ENCODE results near the gene SUOX.
"Not testable (repeated sequence)": the region's sequence is repeated elsewhere in the genome, so short reads cannot be mapped to it uniquely, and the experiment has no call there.

SUOX gene

GRCh38 chr12:55996715-55997534, at the start of gene SUOX:
SUOX (plus strand) TSS chr12:55997276; CDS start chr12:56002222, 4,946 bp downstream.
- DNase-seq (ENCODE audit: low spot score): peak; percentile 99

- DNase-seq (ENCODE audit: low spot score): no peak
Observed at GRCh38 chr12:55955344-55955743, 41.7 kb upstream of the SUOX start.

GRCh38 chr12:55955800-55956508, 41.1 kb upstream of the SUOX start:
- DNase-seq (ENCODE audit: low spot score): peak; percentile 32

GRCh38 chr12:55957106-55957859, 39.8 kb upstream of the SUOX start:
- DNase-seq (ENCODE audit: low spot score): no peak

- DNase-seq (ENCODE audit: low spot score): no peak
Observed at GRCh38 chr12:55963760-55964159, 33.3 kb upstream of the SUOX start.

- no peak for DNase-seq (ENCODE audit: low spot score)
Observed at GRCh38 chr12:55965240-55965639, 31.8 kb upstream of the SUOX start.

GRCh38 chr12:55965941-55966407, 31.1 kb upstream of the SUOX start, which contains the start of gene PMEL:
PMEL (minus strand) TSS chr12:55966042; CDS start chr12:55966011, 31 bp downstream.
- DNase-seq (ENCODE audit: low spot score): peak; percentile 22

GRCh38 chr12:55966408-55967281, 30.4 kb upstream of the SUOX start, which contains the start of gene CDK2:
CDK2 (plus strand) TSS chr12:55966830; CDS start chr12:55967009, 179 bp downstream.
- DNase-seq (ENCODE audit: low spot score): peak; percentile 88

GRCh38 chr12:55969356-55969755, 27.7 kb upstream of the SUOX start:
- DNase-seq (ENCODE audit: low spot score): no peak

GRCh38 chr12:55970775-55971174, 26.3 kb upstream of the SUOX start:
- no peak for DNase-seq (ENCODE audit: low spot score)

GRCh38 chr12:55972042-55972441, 25.0 kb upstream of the SUOX start:
- DNase-seq (ENCODE audit: low spot score): no peak

- DNase-seq (ENCODE audit: low spot score): no peak
Observed at GRCh38 chr12:55972456-55972855, 24.6 kb upstream of the SUOX start.

- no peak for DNase-seq (ENCODE audit: low spot score)
Observed at GRCh38 chr12:55972911-55973598, 24.0 kb upstream of the SUOX start.

GRCh38 chr12:55973599-55974307, 23.3 kb upstream of the SUOX start, which contains the start of gene RAB5B:
RAB5B (plus strand) TSS chr12:55974078; CDS start chr12:55986961, 12,883 bp downstream.
- peak; percentile 87 for DNase-seq (ENCODE audit: low spot score)

- DNase-seq (ENCODE audit: low spot score): peak; percentile 64
Observed at GRCh38 chr12:55974308-55974730, 22.8 kb upstream of the SUOX start.

- DNase-seq (ENCODE audit: low spot score): no peak
Observed at GRCh38 chr12:55978393-55978792, 18.7 kb upstream of the SUOX start.

GRCh38 chr12:55979069-55979468, 18.0 kb upstream of the SUOX start:
- DNase-seq (ENCODE audit: low spot score): no peak

- not testable (repeated sequence) for DNase-seq (ENCODE audit: low spot score)
Observed at GRCh38 chr12:55981882-55982281, 15.2 kb upstream of the SUOX start.

- DNase-seq (ENCODE audit: low spot score): no peak
Observed at GRCh38 chr12:55982319-55982936, 14.6 kb upstream of the SUOX start.

Measured in HuH-7.5 (cell line).